PC-9 (cell line): ENCODE data around the gene LCE1E. TPM values are rescaled to one million over a fixed set of nuclear protein-coding genes. Genes with fewer than 3 reads are reported as not detected.

Experiments
- BruUV-seq: library from RNA; stranded (reverse); fragments of 400-500 nt; replicated peaks from 2 replicates; lab custom pipeline; 2021; lab: Mats Ljungman, UMichigan
- CTCF ChIA-PET: fragments of 300-600 bp; sonication (Branson Sonifier 250); formaldehyde crosslinking; loops from one replicate; lab custom pipeline; 2022; ENCODE audit warnings: antibody characterized with exemption; lab: Charles Lee
- POLR2A ChIA-PET: fragments of 300-600 bp; sonication (Branson Sonifier 250); formaldehyde crosslinking; loops from one replicate; lab custom pipeline; 2022; ENCODE audit warnings: antibody characterized with exemption; ENCODE audit not compliant: unreplicated experiment; lab: Charles Lee
- DNase-seq, 2 experiments: peaks; one replicate each; pipeline versions ENCODE4 v3.0.0 to v3.0.0-alpha.2; 2015 to 2022; ENCODE audit warnings: mixed read lengths in 1 of 2
- H2AFZ ChIP-seq: fragments of 200-600 bp; sonication (generic); 2 replicates; pipeline ENCODE4 v1.8.1; 2017; ENCODE audit warnings: antibody characterized with exemption
- H3F3A ChIP-seq: fragments of 200-600 bp; sonication (generic); 2 replicates; pipeline ENCODE4 v1.8.1; 2017; ENCODE audit warnings: antibody characterized with exemption, mild to moderate bottlenecking, low read depth; ENCODE audit not compliant: insufficient read depth
- H3K27ac ChIP-seq: fragments of 200-600 bp; sonication (generic); 2 replicates; pipeline ENCODE4 v1.6.1; 2016; ENCODE audit warnings: mixed run types
- H3K27me3 ChIP-seq: fragments of 200-600 bp; sonication (generic); 2 replicates; pipeline ENCODE4 v1.6.1; 2016; ENCODE audit warnings: low read depth, mixed run types; ENCODE audit not compliant: insufficient read depth
- H3K36me3 ChIP-seq: fragments of 200-600 bp; sonication (generic); 2 replicates; pipeline ENCODE4 v1.6.1; 2016; ENCODE audit warnings: low read depth, mixed run types
- H3K4me1 ChIP-seq: fragments of 200-600 bp; sonication (generic); replicated peaks from 2 replicates; pipeline ENCODE4 v1.6.1; 2016; ENCODE audit warnings: mixed run types; ENCODE audit not compliant: insufficient read depth
- H3K4me2 ChIP-seq: fragments of 200-600 bp; sonication (generic); 2 replicates; pipeline ENCODE4 v1.6.1; 2017; ENCODE audit warnings: mixed run types
- H3K4me3 ChIP-seq: fragments of 200-600 bp; sonication (generic); 2 replicates; pipeline ENCODE4 v1.6.1; 2016; ENCODE audit warnings: mixed run types
- H3K79me2 ChIP-seq: fragments of 200-600 bp; sonication (generic); 2 replicates; pipeline ENCODE4 v1.6.1; 2017; ENCODE audit warnings: low read depth, mixed run types
- H3K9me2 ChIP-seq: fragments of 200-600 bp; sonication (generic); 2 replicates; pipeline ENCODE4 v1.8.1; 2017; ENCODE audit warnings: mild to moderate bottlenecking; ENCODE audit not compliant: insufficient read depth
- H3K9me3 ChIP-seq: fragments of 200-600 bp; sonication (generic); 2 replicates; pipeline ENCODE4 v1.8.1; 2016; ENCODE audit warnings: low read depth; ENCODE audit not compliant: insufficient read depth
- H4K20me1 ChIP-seq: fragments of 200-600 bp; sonication (generic); 2 replicates; pipeline ENCODE4 v1.8.1; 2017; ENCODE audit not compliant: insufficient read depth
- CTCF ChIP-seq: fragments of 200-600 bp; sonication (generic); conservative IDR thresholded peaks from 2 replicates; pipeline ENCODE4 v1.6.1; 2017; ENCODE audit warnings: mixed run types, antibody characterized with exemption, mild to moderate bottlenecking, moderate library complexity
- EZH2 ChIP-seq: fragments of 200-600 bp; sonication (generic); IDR thresholded peaks from 2 replicates; pipeline ENCODE4 v1.8.0; 2017; ENCODE audit warnings: antibody characterized with exemption, low read depth
- intact Hi-C: fragments of 100-400 bp; cut with micrococcal nuclease; formaldehyde crosslinking; loops from one replicate; pipeline ENCODE4 v1.10.0; 2022; ENCODE audit not compliant: unreplicated experiment
- total RNA-seq: library from RNA; stranded (reverse); gene quantifications from 2 replicates; pipeline ENCODE4 v1.2.3, GENCODE V29; 2021

The LCE1E gene
- total RNA-seq, 1 experiment from 2014 or later = not detected

- no peaks in the 10 kb centered on the region for H3K79me2 ChIP-seq
- no peak overlapping the region for H3K4me2 ChIP-seq
- H4K20me1 ChIP-seq = no peaks in the 10 kb centered on the region
- POLR2A ChIA-PET = no interaction called here
- H2AFZ ChIP-seq = no peak overlapping the region
- BruUV-seq = no TSS peak
- H3K4me1 ChIP-seq = no peaks in the 10 kb centered on the region
- H3K9me2 ChIP-seq = no peaks in the 10 kb centered on the region
- no peaks in the 10 kb centered on the region for H3K27me3 ChIP-seq
- H3K9me3 ChIP-seq = no peaks in the 10 kb centered on the region
- H3K36me3 ChIP-seq = no peaks in the 10 kb centered on the region
- no peak overlapping the region for H3K27ac ChIP-seq
- no peak overlapping the region for H3K4me3 ChIP-seq
- H3F3A ChIP-seq = no peaks in the 10 kb centered on the region
- no peak for DNase-seq
- intact Hi-C loops = no loop called here
- CTCF ChIA-PET = interaction anchor here (0.6 kb wide), 1 partner anchor 496 kb away, joined by 3 read pairs; no protein-coding TSS in a partner anchor
- TF ChIP-seq CTCF (no peak), EZH2 (no peak)
Measured at GRCh38 chr1:152741656-152742055, 44.4 kb upstream of the LCE1E start.

- BruUV-seq = no TSS peak
- TF ChIP-seq CTCF (no peak), EZH2 (no peak)
- no peak for DNase-seq
- ChIA-PET CTCF (no interaction called here), POLR2A (no interaction called here)
- H3K27ac ChIP-seq = no peak overlapping the region
- intact Hi-C loops = no loop called here
- no peak overlapping the region for H3K4me3 ChIP-seq
- no peak overlapping the region for H3K4me2 ChIP-seq
- H3F3A ChIP-seq = no peaks in the 10 kb centered on the region
- H3K9me3 ChIP-seq = no peaks in the 10 kb centered on the region
- H4K20me1 ChIP-seq = no peaks in the 10 kb centered on the region
- no peaks in the 10 kb centered on the region for H3K4me1 ChIP-seq
- no peaks in the 10 kb centered on the region for H3K27me3 ChIP-seq
- H3K9me2 ChIP-seq = no peaks in the 10 kb centered on the region
- H3K36me3 ChIP-seq = no peaks in the 10 kb centered on the region
- no peak overlapping the region for H2AFZ ChIP-seq
- H3K79me2 ChIP-seq = no peaks in the 10 kb centered on the region
Measured at GRCh38 chr1:152743371-152744145, 42.5 kb upstream of the LCE1E start.

GRCh38 chr1:152745289-152745704, 40.8 kb upstream of the LCE1E start:
- H3K36me3 ChIP-seq = no peaks in the 10 kb centered on the region
- no peaks in the 10 kb centered on the region for H4K20me1 ChIP-seq
- intact Hi-C loops = no loop called here
- no peaks in the 10 kb centered on the region for H3F3A ChIP-seq
- ChIA-PET POLR2A (no interaction called here), CTCF (no interaction called here)
- H3K9me3 ChIP-seq = no peaks in the 10 kb centered on the region
- H2AFZ ChIP-seq = no peak overlapping the region
- DNase-seq = no peak
- TF ChIP-seq CTCF = peak; percentile 39; the same call in 1 of the 2 replicates
- TF ChIP-seq EZH2 = no peak
- no peak overlapping the region for H3K4me3 ChIP-seq
- no peaks in the 10 kb centered on the region for H3K79me2 ChIP-seq
- no peaks in the 10 kb centered on the region for H3K27me3 ChIP-seq
- H3K4me2 ChIP-seq = peak overlapping the region; percentile 28; the same call in 1 of the 2 replicates
- H3K9me2 ChIP-seq = no peaks in the 10 kb centered on the region
- H3K27ac ChIP-seq = no peak overlapping the region
- BruUV-seq = no TSS peak
- H3K4me1 ChIP-seq = no peaks in the 10 kb centered on the region
